HepG2 (cell line): ENCODE results near the gene SHLD3. TPM values are rescaled to one million over a fixed set of nuclear protein-coding genes. Genes with fewer than 3 reads are reported as not detected.

Experiments
- ARID5B ChIP-seq: IDR thresholded peaks from 2 replicates; pipeline ENCODE4 v1.4.0; 2020; ENCODE audit warnings: mild to moderate bottlenecking, missing genetic modification reagents
- CEBPG ChIP-seq: IDR thresholded peaks from 2 replicates; pipeline ENCODE4 v1.6.1; 2016
- CENPX ChIP-seq: sonication (generic); formaldehyde crosslinking; IDR thresholded peaks from 2 replicates; pipeline ENCODE4 v1.9.0; 2021; ENCODE audit warnings: mild to moderate bottlenecking, missing genetic modification reagents, moderate library complexity
- DMAP1 ChIP-seq: IDR thresholded peaks from 2 replicates; pipeline ENCODE4 v1.6.1; 2016
- FOXP1 ChIP-seq, 2 experiments: fragments of 450-650 bp in 1 of 2; IDR thresholded peaks; 2 replicates each; pipeline ENCODE4 v1.6.1; 2017 to 2018; ENCODE audit warnings: antibody characterized with exemption in 1 of 2
- GATAD1 ChIP-seq: IDR thresholded peaks from 2 replicates; pipeline ENCODE4 v1.6.1; 2016; ENCODE audit warnings: missing genetic modification reagents, missing compliant biosample characterization
- IRF2 ChIP-seq: IDR thresholded peaks from 2 replicates; pipeline ENCODE4 v1.6.1; 2018; ENCODE audit warnings: missing genetic modification reagents, missing compliant biosample characterization
- KLF16 ChIP-seq, 2 experiments: sonication (generic) in 1 of 2; formaldehyde crosslinking in 1 of 2; IDR thresholded peaks; 2 replicates each; pipeline versions ENCODE4 v1.6.1 to v1.8.0; 2016 to 2023; ENCODE audit warnings: missing genetic modification reagents in 2 of 2, missing compliant biosample characterization in 1 of 2
- KLF6 ChIP-seq: IDR thresholded peaks from 2 replicates; pipeline ENCODE4 v1.8.0; 2016; ENCODE audit warnings: missing biosample characterization, missing genetic modification reagents
- PHF21A ChIP-seq: sonication (generic); formaldehyde crosslinking; IDR thresholded peaks from 2 replicates; pipeline ENCODE4 v1.5.0; 2020; ENCODE audit warnings: mild to moderate bottlenecking, missing genetic modification reagents
- POGZ ChIP-seq: sonication (generic); formaldehyde crosslinking; IDR thresholded peaks from 2 replicates; pipeline ENCODE4 v1.4.0; 2020; ENCODE audit warnings: mild to moderate bottlenecking, missing genetic modification reagents
- SAP130 ChIP-seq: IDR thresholded peaks from 2 replicates; pipeline ENCODE4 v1.6.1; 2016; ENCODE audit warnings: low read depth
- SOX13 ChIP-seq, 3 experiments: fragments of 450-650 bp in 1 of 3; sonication (generic) in 1 of 3; formaldehyde crosslinking in 1 of 3; IDR thresholded peaks in 2 of 3; conservative IDR thresholded peaks in 1 of 3; 2 replicates each; pipeline versions ENCODE4 v1.5.0 to v1.6.1; 2016 to 2020; ENCODE audit warnings: antibody characterized with exemption in 1 of 3, mild to moderate bottlenecking in 1 of 3, missing compliant biosample characterization in 1 of 3, missing genetic modification reagents in 1 of 3, moderate library complexity in 1 of 3
- SSRP1 ChIP-seq: IDR thresholded peaks from 2 replicates; pipeline ENCODE4 v1.6.1; 2016; ENCODE audit warnings: control low read depth
- TP53 ChIP-seq: sonication (generic); formaldehyde crosslinking; conservative IDR thresholded peaks from 2 replicates; pipeline ENCODE4 v1.4.0; 2020; ENCODE audit warnings: missing genetic modification reagents
- ZFP1 ChIP-seq: IDR thresholded peaks from 2 replicates; pipeline ENCODE4 v1.6.1; 2016
- ZNF335 ChIP-seq: sonication (generic); formaldehyde crosslinking; IDR thresholded peaks from 2 replicates; pipeline ENCODE4 v1.4.0; 2020; ENCODE audit warnings: missing genetic modification reagents
- ZNF615 ChIP-seq: sonication (generic); formaldehyde crosslinking; IDR thresholded peaks from 2 replicates; pipeline ENCODE4 v1.5.0; 2020; ENCODE audit warnings: mild to moderate bottlenecking, missing genetic modification reagents, borderline replicate concordance
- ZNF766 ChIP-seq: sonication (generic); formaldehyde crosslinking; IDR thresholded peaks from 2 replicates; pipeline ENCODE4 v1.5.0; 2020; ENCODE audit warnings: missing genetic modification reagents, borderline replicate concordance
- ZSCAN29 ChIP-seq: sonication (generic); formaldehyde crosslinking; conservative IDR thresholded peaks from 2 replicates; pipeline ENCODE4 v1.4.0; 2020; ENCODE audit warnings: mild to moderate bottlenecking, missing genetic modification reagents
- polyA plus RNA-seq, 8 experiments: library from polyadenylated mRNA; depleted of rRNA in 3 of 8; stranded (reverse) in 7 of 8; unstranded in 1 of 8; fragments of >200 nt; fragmentation: Illumina TruSeq in 4 of 8; extraction: Trizol in 4 of 8; gene quantifications; 2 replicates each; pipeline versions ENCODE4 v1.2.1 to v1.2.3, GENCODE V29; 2011 to 2016; ENCODE audit warnings: low read depth in 4 of 8, missing spikeins in 1 of 8, mixed read lengths in 1 of 8; ENCODE audit not compliant: insufficient read depth in 1 of 8
- total RNA-seq, 5 experiments: library from RNA; depleted of rRNA; stranded (reverse); fragments of >200 nt; fragmentation: Illumina TruSeq; extraction: Trizol; gene quantifications; 2 replicates each; pipeline ENCODE4 v1.2.3, GENCODE V29; 2016; ENCODE audit warnings: low read depth in 1 of 5
- TF ChIP-seq, protein P1 (sequence below): IDR thresholded peaks from 2 replicates; pipeline ENCODE4 v1.6.1; 2018; ENCODE audit warnings: missing genetic modification reagents
- TF ChIP-seq, protein P2 (sequence below): sonication (generic); formaldehyde crosslinking; IDR thresholded peaks from 2 replicates; pipeline ENCODE4 v1.4.0; 2020; ENCODE audit warnings: mild to moderate bottlenecking, missing genetic modification reagents

SHLD3 gene
- total and polyA plus RNA-seq, 2 of the 13 experiments (the other 11 are each of a cell fraction or from before 2014, with no cell fraction given), result 3.6 to 6.8 TPM

DNA sequence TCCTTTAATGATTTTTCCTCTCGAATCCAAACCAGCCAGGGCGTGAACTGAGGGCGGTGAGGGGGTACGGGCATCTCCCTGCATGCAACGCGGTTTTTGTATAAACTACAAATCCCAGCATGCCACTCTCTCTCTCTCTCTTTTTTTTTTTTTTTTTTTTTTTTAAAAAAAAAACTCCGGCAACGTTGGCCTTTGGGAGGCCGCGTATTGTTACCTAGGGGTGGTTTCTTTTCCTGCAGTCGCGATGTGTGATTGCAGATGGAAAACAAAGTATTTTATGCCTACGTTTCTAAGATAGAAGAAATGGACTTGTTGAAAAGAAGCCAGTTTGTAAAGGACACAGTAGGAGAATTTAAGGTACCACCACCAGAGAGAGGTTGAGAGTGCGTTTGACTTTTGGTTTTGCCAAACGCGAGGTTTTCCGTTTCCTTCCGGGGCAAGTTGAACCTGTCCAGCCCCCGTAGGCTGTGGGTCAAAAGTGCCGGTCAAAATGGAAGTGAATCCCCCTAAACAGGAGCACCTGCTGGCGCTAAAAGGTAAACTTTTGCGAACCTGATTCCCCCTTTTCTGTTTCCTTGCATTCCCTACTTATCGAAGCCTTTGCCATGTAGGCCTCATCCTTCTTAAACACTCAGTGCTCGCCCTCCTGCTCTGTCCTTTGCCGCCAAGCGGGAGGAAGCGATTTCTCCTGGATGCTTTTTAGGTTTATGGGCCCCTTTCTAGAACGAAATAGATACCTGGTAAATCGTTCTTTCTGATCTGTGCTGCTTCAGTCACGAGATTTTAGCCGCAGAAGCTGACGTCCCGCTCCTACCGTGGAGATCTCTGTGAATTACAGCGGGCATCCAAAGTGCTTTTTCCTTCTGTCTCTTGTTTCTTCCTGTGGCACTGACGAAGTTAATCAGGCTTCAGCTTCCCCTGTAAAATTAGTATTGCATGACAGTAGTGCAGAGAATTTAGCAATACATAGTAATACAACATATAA, at the start of gene SHLD3, which contains the start of gene TRAPPC13 (continued):
- TF ChIP-seq, protein P1, sequence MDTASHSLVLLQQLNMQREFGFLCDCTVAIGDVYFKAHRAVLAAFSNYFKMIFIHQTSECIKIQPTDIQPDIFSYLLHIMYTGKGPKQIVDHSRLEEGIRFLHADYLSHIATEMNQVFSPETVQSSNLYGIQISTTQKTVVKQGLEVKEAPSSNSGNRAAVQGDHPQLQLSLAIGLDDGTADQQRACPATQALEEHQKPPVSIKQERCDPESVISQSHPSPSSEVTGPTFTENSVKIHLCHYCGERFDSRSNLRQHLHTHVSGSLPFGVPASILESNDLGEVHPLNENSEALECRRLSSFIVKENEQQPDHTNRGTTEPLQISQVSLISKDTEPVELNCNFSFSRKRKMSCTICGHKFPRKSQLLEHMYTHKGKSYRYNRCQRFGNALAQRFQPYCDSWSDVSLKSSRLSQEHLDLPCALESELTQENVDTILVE (CRISPR knock-in tag), result 0 out of 2 replicates have a peak, but pooled peaks have one; percentile 38
- TF ChIP-seq ZNF766 (CRISPR knock-in tag) (0 out of 2 replicates have a peak, but pooled peaks have one; percentile 36), GATAD1 (CRISPR knock-in tag) (peak; percentile 94), PHF21A (CRISPR knock-in tag) (peak; percentile 32; the same call in 1 of the 2 replicates), FOXP1 (IDR thresholded peaks at IDR 0.05) (no peak), FOXP1 (CRISPR knock-in tag; IDR thresholded peaks at IDR 0.05) (peak; percentile 4; the same call in 1 of the 2 replicates), SSRP1 (CRISPR knock-in tag) (0 out of 2 replicates have a peak, but pooled peaks have one; percentile 33), IRF2 (CRISPR knock-in tag) (peak; percentile 86; the same call in 1 of the 2 replicates), KLF16 (CRISPR knock-in tag; IDR thresholded peaks at IDR 0.05) (0 out of 4 replicates have a peak, but pooled peaks of 1 of the 2 experiments have one; percentile 28), ZFP1 (CRISPR knock-in tag) (no peak; the same call in 1 of the 2 replicates), CEBPG (CRISPR knock-in tag) (no peak), POGZ (CRISPR knock-in tag) (0 out of 2 replicates have a peak, but pooled peaks have one; percentile 14), DMAP1 (CRISPR knock-in tag) (peak; percentile 71), ZNF615 (CRISPR knock-in tag) (0 out of 2 replicates have a peak, but pooled peaks have one; percentile 61), SOX13 (IDR thresholded peaks at IDR 0.05) (no peak), SOX13 (CRISPR knock-in tag; conservative IDR thresholded peaks at IDR 0.05 in 1 of 2, IDR thresholded peaks at IDR 0.05 in 1 of 2) (0 out of 4 replicates have a peak, but pooled peaks of 1 of the 2 experiments have one; percentile 5), KLF6 (CRISPR knock-in tag) (0 out of 2 replicates have a peak, but pooled peaks have one; percentile 53), ARID5B (peak; percentile 31; the same call in 1 of the 2 replicates), SAP130 (CRISPR knock-in tag) (peak; percentile 86), ZSCAN29 (CRISPR knock-in tag) (no peak), CENPX (CRISPR knock-in tag) (no peak), ZNF335 (peak; percentile 17; the same call in 1 of the 2 replicates), TP53 (CRISPR knock-in tag) (no peak)
- TF ChIP-seq, protein P2, sequence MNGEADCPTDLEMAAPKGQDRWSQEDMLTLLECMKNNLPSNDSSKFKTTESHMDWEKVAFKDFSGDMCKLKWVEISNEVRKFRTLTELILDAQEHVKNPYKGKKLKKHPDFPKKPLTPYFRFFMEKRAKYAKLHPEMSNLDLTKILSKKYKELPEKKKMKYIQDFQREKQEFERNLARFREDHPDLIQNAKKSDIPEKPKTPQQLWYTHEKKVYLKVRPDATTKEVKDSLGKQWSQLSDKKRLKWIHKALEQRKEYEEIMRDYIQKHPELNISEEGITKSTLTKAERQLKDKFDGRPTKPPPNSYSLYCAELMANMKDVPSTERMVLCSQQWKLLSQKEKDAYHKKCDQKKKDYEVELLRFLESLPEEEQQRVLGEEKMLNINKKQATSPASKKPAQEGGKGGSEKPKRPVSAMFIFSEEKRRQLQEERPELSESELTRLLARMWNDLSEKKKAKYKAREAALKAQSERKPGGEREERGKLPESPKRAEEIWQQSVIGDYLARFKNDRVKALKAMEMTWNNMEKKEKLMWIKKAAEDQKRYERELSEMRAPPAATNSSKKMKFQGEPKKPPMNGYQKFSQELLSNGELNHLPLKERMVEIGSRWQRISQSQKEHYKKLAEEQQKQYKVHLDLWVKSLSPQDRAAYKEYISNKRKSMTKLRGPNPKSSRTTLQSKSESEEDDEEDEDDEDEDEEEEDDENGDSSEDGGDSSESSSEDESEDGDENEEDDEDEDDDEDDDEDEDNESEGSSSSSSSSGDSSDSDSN (CRISPR knock-in tag), result peak; percentile 7; the same call in 1 of the 2 replicates
